Erythroblast (primary cell): ENCODE data around the gene UBE2G1.

Experiments used
- DNase-seq, 2 experiments: peaks; one replicate each; lab custom pipeline; 2025; lab: John Stamatoyannopoulos, UW
- GATA1 ChIP-seq: IDR thresholded peaks from 2 replicates; pipeline ENCODE4 v1.6.1; 2011; ENCODE audit warnings: low read depth, mild to moderate bottlenecking, control low read depth, low read length, moderate library complexity
- POLR2A ChIP-seq: IDR thresholded peaks from 2 replicates; pipeline ENCODE4 v1.6.1; 2011; ENCODE audit warnings: mild to moderate bottlenecking, low read length

The UBE2G1 gene

GRCh38 chr17:4313221-4314114 is 53.0 kb downstream of the UBE2G1 start:
- TF ChIP-seq POLR2A, result no peak
- no peak for TF ChIP-seq GATA1
- no peak for DNase-seq

GRCh38 chr17:4310354-4311060 is 56.0 kb downstream of the UBE2G1 start:
- DNase-seq, result no peak

GRCh38 chr17:4309897-4310296 is 56.6 kb downstream of the UBE2G1 start:
- no peak for DNase-seq
- TF ChIP-seq POLR2A, result no peak
- no peak for TF ChIP-seq GATA1

More at GRCh38 chr17:4310354-4311060, 56.0 kb downstream of the UBE2G1 start:
- TF ChIP-seq POLR2A (no peak), GATA1 (no peak)

GRCh38 chr17:4307179-4307930 is 59.1 kb downstream of the UBE2G1 start:
- TF ChIP-seq POLR2A (no peak), GATA1 (no peak)
- no peak for DNase-seq

- no peak for TF ChIP-seq POLR2A
- no peak for TF ChIP-seq GATA1
- no peak for DNase-seq
These were observed 61.3 kb downstream of the UBE2G1 start for GRCh38 chr17:4305224-4305623.

- TF ChIP-seq POLR2A, result no peak
- peak; percentile 47 for TF ChIP-seq GATA1
- peak; percentile 71 to 83 for DNase-seq
These were observed 62.0 kb downstream of the UBE2G1 start for GRCh38 chr17:4304417-4305027.

- TF ChIP-seq GATA1 (no peak), POLR2A (no peak)
These were observed 65.4 kb downstream of the UBE2G1 start for GRCh38 chr17:4301066-4301465.

GRCh38 chr17:4297351-4297750 is 69.1 kb downstream of the UBE2G1 start:
- no peak for TF ChIP-seq GATA1
- no peak for TF ChIP-seq POLR2A
- no peak for DNase-seq

More at GRCh38 chr17:4301066-4301465, 65.4 kb downstream of the UBE2G1 start:
- no peak for DNase-seq

- DNase-seq, result no peak
- no peak for TF ChIP-seq GATA1
- TF ChIP-seq POLR2A, result no peak
These were observed 70.8 kb downstream of the UBE2G1 start for GRCh38 chr17:4295686-4296085.

GRCh38 chr17:4293572-4293971 is 72.9 kb downstream of the UBE2G1 start:
- TF ChIP-seq GATA1 (no peak), POLR2A (no peak)
- no peak for DNase-seq

GRCh38 chr17:4287710-4288109 is 78.8 kb downstream of the UBE2G1 start:
- DNase-seq, result no peak
- no peak for TF ChIP-seq POLR2A
- no peak for TF ChIP-seq GATA1

- TF ChIP-seq POLR2A, result no peak
- no peak for TF ChIP-seq GATA1
- DNase-seq, result no peak
These were observed 90.0 kb downstream of the UBE2G1 start for GRCh38 chr17:4276514-4276913.

- no peak for DNase-seq
- no peak for TF ChIP-seq POLR2A
- TF ChIP-seq GATA1, result no peak
These were observed 93.5 kb downstream of the UBE2G1 start for GRCh38 chr17:4272972-4273368.
